Astrocyte of the cerebellum (primary cell): ENCODE measurements around the gene SMC6.
A peak's percentile ranks its signal among the peaks of the same experiment; 100 is the strongest.

ENCODE experiments used
- DNase-seq: peaks from one replicate; pipeline ENCODE4 v3.0.0-alpha.2; 2011; ENCODE audit warnings: low read depth
- H3K4me3 ChIP-seq: 2 replicates; pipeline ENCODE4 v1.5.1; 2011; ENCODE audit warnings: mild to moderate bottlenecking, low read depth, low read length, moderate library complexity
- CTCF ChIP-seq: IDR thresholded peaks from 2 replicates; pipeline ENCODE4 v1.5.1; 2012; ENCODE audit warnings: low read length, low read depth, moderate library complexity, mild to moderate bottlenecking; ENCODE audit errors: missing control alignments
- in situ Hi-C: cut with HindIII; loops from 2 replicates; pipeline ENCODE4 v1.10.0; 2017; ENCODE audit warnings: low sequenced_read_pairs

The SMC6 gene

GRCh38 chr2:17728210-17728609, 25.4 kb downstream of the SMC6 start:
- TF ChIP-seq CTCF = no peak
- DNase-seq = no peak
- no peak overlapping the region for H3K4me3 ChIP-seq
- in situ Hi-C loops = no loop called here

- no peak overlapping the region for H3K4me3 ChIP-seq
- in situ Hi-C loops = no loop called here
- DNase-seq = no peak
- TF ChIP-seq CTCF = peak; percentile 73
Observed at GRCh38 chr2:17719562-17720371, 33.8 kb downstream of the SMC6 start.

- TF ChIP-seq CTCF = no peak
- in situ Hi-C loops = no loop called here
Observed at GRCh38 chr2:17718689-17719088, 34.9 kb downstream of the SMC6 start.

GRCh38 chr2:17717666-17718065, 35.9 kb downstream of the SMC6 start:
- no peak for DNase-seq
- no peak overlapping the region for H3K4me3 ChIP-seq
- TF ChIP-seq CTCF = no peak
- in situ Hi-C loops = no loop called here

More at GRCh38 chr2:17718689-17719088, 34.9 kb downstream of the SMC6 start:
- DNase-seq = no peak
- no peak overlapping the region for H3K4me3 ChIP-seq

- no peak for DNase-seq
- in situ Hi-C loops = no loop called here
Observed at GRCh38 chr2:17713291-17713690, 40.3 kb downstream of the SMC6 start.

GRCh38 chr2:17710547-17711248, 42.9 kb downstream of the SMC6 start:
- in situ Hi-C loops = no loop called here
- H3K4me3 ChIP-seq = no peak overlapping the region
- no peak for DNase-seq
- TF ChIP-seq CTCF = no peak

More at GRCh38 chr2:17713291-17713690, 40.3 kb downstream of the SMC6 start:
- no peak for TF ChIP-seq CTCF
- H3K4me3 ChIP-seq = no peak overlapping the region
